MM.1S (cell line): ENCODE measurements around the gene CCDC85C.

Source experiments
- EZH2 ChIP-seq: fragments of 300-600 bp; sonication (generic); optimal IDR thresholded peaks from 2 replicates; pipeline ENCODE3; 2017; ENCODE audit warnings: low read depth, mild to moderate bottlenecking, antibody characterized with exemption, low read length, mixed read lengths
- TF ChIP-seq, protein P1 (sequence below): fragments of 300-600 bp; sonication (generic); IDR thresholded peaks from 2 replicates; pipeline ENCODE4 v1.5.1; 2016; ENCODE audit warnings: antibody characterized with exemption, low read length, mixed read lengths

DNA sequence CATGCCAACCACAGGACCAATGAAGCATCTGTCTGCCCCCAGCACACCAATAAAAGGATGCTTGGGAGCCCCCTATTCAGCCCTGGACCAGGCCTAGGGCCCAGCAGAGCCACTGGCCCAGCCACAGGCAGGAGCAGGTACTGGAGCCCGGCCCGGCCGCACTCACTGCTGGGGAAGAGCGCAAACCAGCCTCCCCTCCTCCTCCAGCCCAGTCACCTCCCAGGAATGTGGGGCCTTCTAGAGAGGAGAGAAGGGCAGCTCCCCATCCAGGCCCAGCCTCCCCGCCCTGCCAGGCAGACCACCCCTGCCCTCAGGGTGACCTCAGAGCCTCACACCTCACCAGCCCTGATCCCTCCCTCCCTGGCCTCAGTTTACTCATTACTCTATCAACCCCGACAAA is 66.6 kb downstream of the CCDC85C start:
- TF ChIP-seq EZH2: no peak
- TF ChIP-seq, protein P1, sequence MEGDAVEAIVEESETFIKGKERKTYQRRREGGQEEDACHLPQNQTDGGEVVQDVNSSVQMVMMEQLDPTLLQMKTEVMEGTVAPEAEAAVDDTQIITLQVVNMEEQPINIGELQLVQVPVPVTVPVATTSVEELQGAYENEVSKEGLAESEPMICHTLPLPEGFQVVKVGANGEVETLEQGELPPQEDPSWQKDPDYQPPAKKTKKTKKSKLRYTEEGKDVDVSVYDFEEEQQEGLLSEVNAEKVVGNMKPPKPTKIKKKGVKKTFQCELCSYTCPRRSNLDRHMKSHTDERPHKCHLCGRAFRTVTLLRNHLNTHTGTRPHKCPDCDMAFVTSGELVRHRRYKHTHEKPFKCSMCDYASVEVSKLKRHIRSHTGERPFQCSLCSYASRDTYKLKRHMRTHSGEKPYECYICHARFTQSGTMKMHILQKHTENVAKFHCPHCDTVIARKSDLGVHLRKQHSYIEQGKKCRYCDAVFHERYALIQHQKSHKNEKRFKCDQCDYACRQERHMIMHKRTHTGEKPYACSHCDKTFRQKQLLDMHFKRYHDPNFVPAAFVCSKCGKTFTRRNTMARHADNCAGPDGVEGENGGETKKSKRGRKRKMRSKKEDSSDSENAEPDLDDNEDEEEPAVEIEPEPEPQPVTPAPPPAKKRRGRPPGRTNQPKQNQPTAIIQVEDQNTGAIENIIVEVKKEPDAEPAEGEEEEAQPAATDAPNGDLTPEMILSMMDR: no peak
